Stimulated activated CD8-positive, alpha-beta memory T cell treated with anti-CD3 and anti-CD28 coated beads, Interleukin-2, amount 100 ng/mL, for 1 hour (primary cell): ENCODE results near the gene SHB.
"Not testable (repeated sequence)": the region's sequence is repeated elsewhere in the genome, so short reads cannot be mapped to it uniquely, and the experiment has no call there.

ENCODE experiments used
- DNase-seq, 2 donors: peaks; one replicate each; pipeline ENCODE4 v3.0.0-alpha.2; 2020; ENCODE audit warnings: low read depth in 2 of 2

Gene SHB

GRCh38 chr9:38063363-38063707 lies 5.7 kb downstream of the SHB start:
- no peak for DNase-seq

- DNase-seq: no peak
Measured at GRCh38 chr9:38062498-38063362, 6.3 kb downstream of the SHB start.

GRCh38 chr9:38062106-38062497 lies 6.9 kb downstream of the SHB start:
- no peak for DNase-seq

GRCh38 chr9:38061326-38061977 lies 7.6 kb downstream of the SHB start:
- DNase-seq: no peak

GRCh38 chr9:38060681-38061080 lies 8.3 kb downstream of the SHB start:
- no peak for DNase-seq

GRCh38 chr9:38059233-38059936 lies 9.6 kb downstream of the SHB start:
- no peak for DNase-seq

GRCh38 chr9:38058452-38059232 lies 10.4 kb downstream of the SHB start:
- DNase-seq: no peak

GRCh38 chr9:38057416-38058195 lies 11.4 kb downstream of the SHB start:
- DNase-seq: no peak

GRCh38 chr9:38054653-38055052 lies 14.4 kb downstream of the SHB start:
- DNase-seq: no peak

GRCh38 chr9:38053697-38054461 lies 15.1 kb downstream of the SHB start:
- no peak for DNase-seq

GRCh38 chr9:38051780-38052546 lies 17.1 kb downstream of the SHB start:
- DNase-seq: no peak

- DNase-seq: no peak
Measured at GRCh38 chr9:38048316-38048969, 20.6 kb downstream of the SHB start.

- no peak for DNase-seq
Measured at GRCh38 chr9:38047301-38048251, 21.5 kb downstream of the SHB start.

- DNase-seq: no peak
Measured at GRCh38 chr9:38046661-38047300, 22.2 kb downstream of the SHB start.

- not testable (repeated sequence) for DNase-seq
Measured at GRCh38 chr9:38045939-38046338, 23.1 kb downstream of the SHB start.

GRCh38 chr9:38044706-38045105 lies 24.3 kb downstream of the SHB start:
- DNase-seq: no peak

GRCh38 chr9:38043931-38044623 lies 24.9 kb downstream of the SHB start:
- no peak for DNase-seq
